GM19043 (cell line): Measurements from ENCODE around the gene NPIPA1.
"Not testable (repeated sequence)": the region's sequence is repeated elsewhere in the genome, so short reads cannot be mapped to it uniquely, and the experiment has no call there.

ENCODE experiments used
- ATAC-seq: cut with Tn5 transposase; IDR thresholded peaks from one replicate; pipeline ENCODE4 v1.9.1; 2021; ENCODE audit warnings: low read depth; ENCODE audit not compliant: unreplicated experiment

NPIPA1 gene

DNA sequence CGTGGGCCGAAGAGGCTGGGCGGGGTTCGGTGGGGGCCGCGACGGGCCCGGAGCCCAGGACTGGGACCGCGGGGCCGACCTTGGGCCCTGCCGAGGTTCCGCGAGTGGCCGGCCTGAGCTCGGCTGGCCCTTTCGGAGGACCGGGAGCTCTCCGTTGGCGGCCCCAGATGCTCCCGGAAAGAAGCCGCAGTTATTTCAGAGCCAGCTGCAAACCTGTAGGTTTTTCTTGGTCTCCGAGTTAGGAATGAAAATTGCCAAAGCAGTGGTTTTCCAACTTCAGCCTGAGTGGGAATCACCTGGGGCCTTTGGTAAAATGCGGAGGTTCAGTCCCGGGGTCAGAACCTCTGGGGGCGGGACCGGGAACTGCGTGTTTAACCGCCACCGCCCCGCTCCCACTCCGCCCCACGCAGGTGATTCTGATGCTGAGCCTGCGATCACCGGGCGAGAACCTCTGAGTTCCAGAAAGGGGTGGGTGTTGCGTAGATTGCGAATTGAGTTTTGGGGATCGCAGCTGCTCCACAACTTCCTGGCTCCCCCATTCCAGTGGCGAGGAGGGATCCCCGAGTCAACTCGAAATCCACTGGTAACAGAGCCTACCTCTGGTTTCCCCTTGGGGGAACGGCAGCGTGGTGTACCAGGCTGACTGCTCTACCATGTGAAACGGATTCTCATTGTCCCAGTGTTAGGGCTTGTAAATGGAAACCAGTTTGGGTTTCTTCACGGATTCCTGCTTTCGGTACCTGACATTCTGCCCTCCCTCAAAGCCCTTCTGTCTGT, 38.4 kb downstream of the NPIPA1 start:
- ATAC-seq, result not testable (repeated sequence)

- ATAC-seq, result not testable (repeated sequence)
Observed at GRCh38 chr16:14976971-14977736, 39.9 kb downstream of the NPIPA1 start.

- not testable (repeated sequence) for ATAC-seq
Observed at GRCh38 chr16:14978281-14978680, 41.0 kb downstream of the NPIPA1 start.

DNA sequence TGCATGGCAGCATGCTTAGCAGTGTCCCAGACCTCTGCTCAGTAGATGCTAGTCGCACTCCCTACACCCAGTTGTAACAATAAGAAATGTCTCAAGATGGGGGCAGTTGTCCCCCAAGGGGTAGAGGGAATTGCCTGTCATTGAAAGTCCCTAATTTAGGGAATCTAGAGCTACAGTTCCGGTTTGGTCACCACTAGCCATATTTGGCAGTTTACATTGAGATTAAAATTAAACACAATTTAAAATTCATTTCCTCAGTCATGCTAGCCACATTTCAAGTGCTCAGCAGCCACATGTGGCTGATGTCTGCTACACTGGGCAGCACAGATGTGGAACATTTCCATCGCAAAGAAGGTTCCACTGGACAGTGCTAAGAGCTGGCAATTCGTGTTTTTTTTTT, 41.7 kb downstream of the NPIPA1 start:
- not testable (repeated sequence) for ATAC-seq

- ATAC-seq, result not testable (repeated sequence)
Observed at GRCh38 chr16:14981234-14981633, 44.0 kb downstream of the NPIPA1 start.

DNA sequence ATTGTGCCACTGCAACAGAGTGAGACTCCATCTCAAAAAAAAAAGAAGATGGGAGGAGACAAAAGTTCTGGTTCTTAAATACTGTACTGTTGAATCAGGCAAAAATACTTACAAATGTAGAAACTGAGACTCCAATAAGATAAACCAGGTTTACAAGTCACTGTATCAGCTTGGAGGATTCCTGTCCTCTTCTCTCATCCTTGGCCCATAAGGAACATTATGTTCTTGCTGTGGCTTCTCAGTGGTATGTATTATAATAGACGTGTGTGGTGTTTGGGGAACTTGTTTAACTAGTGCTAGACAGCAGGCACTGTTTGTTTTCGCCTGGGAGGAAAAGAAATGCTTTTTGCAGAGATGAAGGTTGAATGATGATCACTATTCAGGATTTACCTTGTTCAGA, 45.3 kb downstream of the NPIPA1 start:
- not testable (repeated sequence) for ATAC-seq

- ATAC-seq, result not testable (repeated sequence)
Observed at GRCh38 chr16:14988092-14988491, 50.8 kb downstream of the NPIPA1 start.

GRCh38 chr16:14988661-14989191, 51.5 kb downstream of the NPIPA1 start:
- not testable (repeated sequence) for ATAC-seq

GRCh38 chr16:14989291-14990281, 52.3 kb downstream of the NPIPA1 start:
- not testable (repeated sequence) for ATAC-seq

GRCh38 chr16:14993277-14994151, 56.3 kb downstream of the NPIPA1 start:
- not testable (repeated sequence) for ATAC-seq

DNA sequence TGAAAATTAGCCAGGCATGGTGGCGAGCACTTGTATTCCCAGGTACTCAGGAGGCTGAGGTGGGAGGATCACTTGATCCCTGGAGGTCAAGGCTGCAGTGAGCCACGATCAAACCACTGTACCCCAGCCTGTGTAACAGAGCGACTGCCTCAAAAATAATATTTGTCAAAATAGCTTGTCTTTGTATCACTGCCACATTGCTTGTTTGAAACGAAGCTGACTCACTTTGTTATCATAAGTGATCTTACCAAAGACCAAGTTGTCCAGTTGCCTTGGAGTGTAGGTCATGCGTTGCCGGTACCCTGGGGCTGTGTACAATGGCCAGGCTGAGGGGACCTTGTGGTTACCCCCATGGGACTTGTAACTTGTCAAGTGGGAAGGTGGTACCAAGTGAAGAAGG, 59.5 kb downstream of the NPIPA1 start:
- ATAC-seq, result not testable (repeated sequence)

DNA sequence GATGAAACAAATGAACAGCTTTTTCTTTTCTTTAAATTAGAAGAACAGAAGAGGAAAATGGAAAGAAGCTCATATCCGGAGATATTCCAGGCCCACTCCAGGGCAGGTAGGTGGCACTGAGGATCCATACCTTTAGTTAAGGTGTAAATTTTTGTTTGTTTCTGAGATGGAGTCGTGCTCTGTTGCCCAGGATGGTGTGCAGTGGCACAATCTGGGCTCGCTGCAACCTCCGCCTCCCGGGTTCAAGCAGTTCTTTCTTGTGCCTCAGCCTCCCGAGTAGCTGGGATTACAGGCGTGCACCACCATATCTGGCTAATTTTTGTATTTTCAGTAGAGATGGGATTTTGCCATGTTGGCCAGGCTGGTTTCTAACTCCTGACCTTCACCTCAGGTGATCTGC, 61.1 kb downstream of the NPIPA1 start:
- not testable (repeated sequence) for ATAC-seq

- ATAC-seq, result not testable (repeated sequence)
Observed at GRCh38 chr16:14999845-15000244, 62.6 kb downstream of the NPIPA1 start.
